SK-N-SH (cell line): ENCODE measurements around the gene TEAD4.

Experiments used
- CTCF ChIP-seq: fragments of 200-600 bp; sonication (generic); IDR thresholded peaks from 2 replicates; pipeline ENCODE4 v1.6.1; 2017; ENCODE audit warnings: antibody characterized with exemption, mild to moderate bottlenecking, moderate library complexity
- EP300 ChIP-seq, 2 experiments: IDR thresholded peaks; 2 replicates each; pipeline versions ENCODE4 v1.4.0 to v1.6.1; 2012; ENCODE audit warnings: borderline replicate concordance in 1 of 2, low read depth in 1 of 2, low read length in 1 of 2
- JUND ChIP-seq: IDR thresholded peaks from 2 replicates; pipeline ENCODE4 v1.4.0; 2012
- MAX ChIP-seq: IDR thresholded peaks from 2 replicates; pipeline ENCODE4 v1.4.0; 2012; ENCODE audit warnings: low read depth
- MEF2A ChIP-seq: IDR thresholded peaks from 2 replicates; pipeline ENCODE4 v1.4.0; 2012; ENCODE audit warnings: low read depth, borderline replicate concordance
- MXI1 ChIP-seq: IDR thresholded peaks from 2 replicates; pipeline ENCODE4 v1.6.1; 2012; ENCODE audit warnings: mild to moderate bottlenecking, low read depth, low read length, improper control_type of control experiment
- RFX5 ChIP-seq: IDR thresholded peaks from 2 replicates; pipeline ENCODE4 v1.6.1; 2012; ENCODE audit warnings: mild to moderate bottlenecking, improper control_type of control experiment, low read length
- RXRA ChIP-seq: IDR thresholded peaks from 2 replicates; pipeline ENCODE4 v1.4.0; 2012; ENCODE audit warnings: low read depth, mild to moderate bottlenecking, borderline replicate concordance
- TCF12 ChIP-seq: IDR thresholded peaks from 2 replicates; pipeline ENCODE4 v1.4.0; 2012
- USF1 ChIP-seq: IDR thresholded peaks from 2 replicates; pipeline ENCODE4 v1.4.0; 2012; ENCODE audit warnings: low read depth, borderline replicate concordance
- USF2 ChIP-seq: fragments of 150-350 bp; IDR thresholded peaks from 2 replicates; pipeline ENCODE4 v1.6.1; 2017; ENCODE audit warnings: antibody characterized with exemption, low read length, low read depth, borderline replicate concordance
- ZBTB33 ChIP-seq: IDR thresholded peaks from 2 replicates; pipeline ENCODE4 v1.4.0; 2012; ENCODE audit warnings: low read depth, borderline replicate concordance

- TF ChIP-seq JUND (no peak), MAX (no peak), CTCF (no peak), USF2 (no peak), EP300 (IDR thresholded peaks at IDR 0.05; ENCODE audit: borderline replicate concordance in 1 of 2, low read depth in 1 of 2, low read length in 1 of 2) (no peak), MXI1 (no peak), USF1 (no peak), TCF12 (no peak), MEF2A (no peak), ZBTB33 (no peak), RXRA (no peak), RFX5 (no peak)
Observed at GRCh38 chr12:2984698-2985097, 25.5 kb downstream of the TEAD4 start.
